Adipocyte (in vitro differentiated cells): Measurements from ENCODE around the gene BCAR3.

Source experiments
- DNase-seq: peaks from one replicate; pipeline ENCODE4 v3.0.0-alpha.2; 2015; ENCODE audit warnings: low read depth
- H3K27me3 ChIP-seq: replicated peaks from 2 replicates; pipeline ENCODE4 v1.7.0; 2013; ENCODE audit warnings: mild to moderate bottlenecking, low read length, moderate library complexity; ENCODE audit not compliant: control insufficient read depth, insufficient read depth
- H3K36me3 ChIP-seq: 2 replicates; pipeline ENCODE4 v1.7.0; 2013; ENCODE audit warnings: low read length, mild to moderate bottlenecking, moderate library complexity; ENCODE audit not compliant: control insufficient read depth, insufficient read depth, severe bottlenecking
- H3K4me1 ChIP-seq: 2 replicates; pipeline ENCODE4 v1.7.0; 2013; ENCODE audit warnings: mild to moderate bottlenecking, low read length, moderate library complexity; ENCODE audit not compliant: control insufficient read depth, insufficient read depth
- H3K4me3 ChIP-seq: 2 replicates; pipeline ENCODE4 v1.7.0; 2013; ENCODE audit warnings: mild to moderate bottlenecking, low read length, moderate library complexity
- H3K9ac ChIP-seq: 2 replicates; pipeline ENCODE4 v1.7.0; 2013; ENCODE audit warnings: mild to moderate bottlenecking, low read length, moderate library complexity
- H3K9me3 ChIP-seq: 2 replicates; pipeline ENCODE4 v1.7.0; 2013; ENCODE audit warnings: mild to moderate bottlenecking, low read length, moderate library complexity; ENCODE audit not compliant: control insufficient read depth

Gene BCAR3

DNA sequence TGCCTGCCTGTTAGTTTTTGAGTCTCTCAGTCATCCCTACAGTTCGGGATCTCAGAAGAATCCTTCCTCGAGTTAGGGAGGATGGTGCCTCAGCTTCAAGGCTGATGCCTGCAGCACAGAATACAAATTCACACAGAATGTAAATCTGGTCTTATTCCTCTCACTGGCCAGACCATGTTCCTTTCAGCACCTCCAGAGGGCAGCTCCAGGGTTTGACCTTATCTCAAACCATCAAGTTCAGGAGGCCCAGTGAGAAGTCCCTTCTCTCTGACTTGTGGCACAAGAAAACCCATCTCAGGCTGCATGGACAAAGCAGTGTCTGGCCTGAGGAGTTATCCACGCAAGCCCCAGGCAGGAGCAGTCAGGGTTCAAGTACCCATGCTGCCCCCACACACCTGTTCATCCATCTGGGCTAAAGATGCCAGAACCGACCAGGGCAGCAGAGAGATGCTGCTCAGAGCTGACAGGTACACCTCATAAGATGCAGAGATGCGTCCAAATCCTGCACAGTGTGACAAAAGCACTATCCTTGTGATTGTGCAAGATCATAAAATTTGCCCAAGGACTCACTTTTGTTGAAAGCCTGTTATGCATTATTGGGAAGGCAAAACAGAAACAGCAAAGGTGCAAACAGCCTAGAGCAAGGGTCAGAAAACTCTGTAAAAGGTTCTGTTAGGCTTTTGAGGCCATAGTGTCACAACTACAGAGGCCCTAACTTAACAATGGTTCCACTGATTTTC is 49.8 kb downstream of the BCAR3 start:
- Histone ChIP-seq H3K36me3 (peaks cover 31% of the 10 kb centered on the region), H3K9me3 (no peaks in the 10 kb centered on the region), H3K27me3 (no peaks in the 10 kb centered on the region), H3K9ac (no peak overlapping the region), H3K4me1 (peaks cover 27% of the 10 kb centered on the region), H3K4me3 (no peak overlapping the region)
- peak; percentile 24 for DNase-seq

DNA sequence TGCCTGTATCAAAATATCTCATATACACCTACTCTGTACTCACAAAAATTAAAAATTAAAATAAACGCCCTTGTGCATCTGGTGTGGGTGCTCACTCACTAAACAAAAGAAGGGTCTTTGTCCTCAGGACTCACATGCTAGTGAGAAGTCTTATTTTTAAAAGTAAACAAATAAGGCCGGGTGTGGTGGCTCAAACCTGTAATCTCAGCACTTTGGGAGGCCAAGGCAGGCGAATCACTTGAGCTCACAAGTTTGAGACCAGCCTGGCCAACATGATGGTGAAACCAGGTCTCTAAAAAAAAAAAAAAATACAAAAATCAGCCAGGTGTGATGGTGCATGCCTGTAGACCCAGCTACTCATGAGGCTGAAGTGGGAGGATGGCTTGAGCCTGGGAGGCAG is 51.5 kb downstream of the BCAR3 start:
- Histone ChIP-seq H3K4me1 (peaks cover 33% of the 10 kb centered on the region), H3K27me3 (no peaks in the 10 kb centered on the region), H3K4me3 (no peak overlapping the region), H3K9me3 (no peaks in the 10 kb centered on the region), H3K36me3 (peaks cover 16% of the 10 kb centered on the region), H3K9ac (peak overlapping the region; percentile 16)
- no peak for DNase-seq

- H3K4me3 ChIP-seq = no peak overlapping the region
- H3K9me3 ChIP-seq = no peaks in the 10 kb centered on the region
- H3K4me1 ChIP-seq = peaks cover 38% of the 10 kb centered on the region
Observed at GRCh38 chr1:93629101-93630059, 52.3 kb downstream of the BCAR3 start.

GRCh38 chr1:93628681-93629080 is 53.0 kb downstream of the BCAR3 start:
- Histone ChIP-seq H3K4me1 (peaks cover 45% of the 10 kb centered on the region), H3K36me3 (peaks cover 11% of the 10 kb centered on the region), H3K27me3 (no peaks in the 10 kb centered on the region), H3K9me3 (no peaks in the 10 kb centered on the region), H3K9ac (peak overlapping the region; percentile 16), H3K4me3 (no peak overlapping the region)
- DNase-seq = no peak

More at GRCh38 chr1:93629101-93630059, 52.3 kb downstream of the BCAR3 start:
- no peaks in the 10 kb centered on the region for H3K27me3 ChIP-seq
- peaks cover 11% of the 10 kb centered on the region for H3K36me3 ChIP-seq
- peak overlapping the region; percentile 16 for H3K9ac ChIP-seq
- DNase-seq = peak; percentile 91

GRCh38 chr1:93625582-93626327 is 55.9 kb downstream of the BCAR3 start:
- no peak overlapping the region for H3K9ac ChIP-seq
- no peaks in the 10 kb centered on the region for H3K9me3 ChIP-seq
- DNase-seq = peak; percentile 62
- H3K36me3 ChIP-seq = no peaks in the 10 kb centered on the region
- H3K4me3 ChIP-seq = no peak overlapping the region
- no peaks in the 10 kb centered on the region for H3K27me3 ChIP-seq
- H3K4me1 ChIP-seq = peaks cover 69% of the 10 kb centered on the region

- Histone ChIP-seq H3K4me3 (no peak overlapping the region), H3K9me3 (no peaks in the 10 kb centered on the region), H3K4me1 (peaks cover 54% of the 10 kb centered on the region), H3K27me3 (no peaks in the 10 kb centered on the region), H3K9ac (no peak overlapping the region), H3K36me3 (no peaks in the 10 kb centered on the region)
- peak; percentile 74 for DNase-seq
Observed at GRCh38 chr1:93623875-93624274, 57.8 kb downstream of the BCAR3 start.

DNA sequence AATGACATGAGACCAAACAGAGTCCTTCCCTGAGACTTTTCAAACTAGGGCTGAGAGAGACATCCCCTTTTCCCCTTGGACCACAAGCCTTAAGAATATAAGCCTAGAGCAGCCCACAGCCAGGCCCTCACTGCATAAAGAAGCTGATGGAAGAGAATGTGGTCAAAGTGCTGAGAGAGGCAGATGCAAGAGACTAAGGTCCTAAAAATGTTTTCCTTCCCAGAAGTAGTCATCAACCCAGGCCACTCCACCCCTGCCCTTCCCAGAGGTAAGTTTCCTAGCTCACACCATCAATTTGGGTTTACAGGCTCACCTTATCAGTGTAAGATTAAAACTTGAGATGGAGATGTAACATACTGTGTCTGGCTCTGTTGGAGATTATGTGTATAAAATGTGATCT is 58.2 kb downstream of the BCAR3 start:
- DNase-seq = no peak

DNA sequence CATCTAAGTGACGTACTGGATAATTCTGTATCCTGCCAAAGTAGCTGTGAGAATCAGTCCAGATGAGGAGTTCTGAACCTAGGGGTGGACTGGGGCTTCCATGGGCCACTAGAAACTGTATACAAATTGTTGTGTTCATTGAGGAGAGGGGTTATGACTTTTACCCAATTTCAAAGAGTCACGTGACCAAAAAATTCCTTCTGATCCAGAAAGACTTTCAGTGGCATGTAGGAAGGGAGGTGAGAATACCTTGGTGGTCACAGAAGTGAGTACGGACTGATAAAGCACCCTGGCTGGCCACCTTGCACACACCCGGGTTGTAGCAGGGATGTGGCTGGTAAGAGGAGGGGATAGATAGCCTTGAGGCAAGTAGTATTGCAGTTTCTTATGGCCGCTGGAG is 60.4 kb downstream of the BCAR3 start:
- Histone ChIP-seq H3K4me3 (no peak overlapping the region), H3K9ac (no peak overlapping the region), H3K4me1 (peaks cover 72% of the 10 kb centered on the region), H3K9me3 (no peaks in the 10 kb centered on the region), H3K36me3 (no peaks in the 10 kb centered on the region), H3K27me3 (no peaks in the 10 kb centered on the region)
- no peak for DNase-seq

More for the DNA sequence above, 58.2 kb downstream of the BCAR3 start:
- H3K4me1 ChIP-seq = peaks cover 52% of the 10 kb centered on the region
- no peaks in the 10 kb centered on the region for H3K9me3 ChIP-seq
- H3K9ac ChIP-seq = no peak overlapping the region
- no peaks in the 10 kb centered on the region for H3K36me3 ChIP-seq
- H3K4me3 ChIP-seq = no peak overlapping the region
- H3K27me3 ChIP-seq = no peaks in the 10 kb centered on the region

DNA sequence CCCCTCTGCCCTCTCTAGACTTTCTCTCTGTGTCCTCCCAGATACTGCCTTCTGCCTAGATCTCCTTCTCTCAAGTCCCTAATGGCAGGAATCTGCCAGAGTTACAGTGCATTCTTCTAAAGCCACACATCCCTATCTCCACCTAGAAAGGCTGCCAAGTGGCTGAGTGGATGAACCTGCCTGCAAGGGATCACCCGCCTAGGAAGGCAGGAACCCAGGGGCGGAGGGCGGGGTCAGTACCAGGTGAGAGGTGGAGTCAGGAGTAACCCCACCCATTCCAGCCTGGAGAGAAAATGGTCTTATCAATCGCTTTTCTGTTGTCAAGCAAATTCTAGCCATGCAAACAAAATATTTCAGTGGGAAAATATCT is 60.8 kb downstream of the BCAR3 start:
- Histone ChIP-seq H3K4me1 (peaks cover 74% of the 10 kb centered on the region), H3K27me3 (no peaks in the 10 kb centered on the region), H3K36me3 (no peaks in the 10 kb centered on the region), H3K9ac (no peak overlapping the region), H3K4me3 (no peak overlapping the region), H3K9me3 (no peaks in the 10 kb centered on the region)
- DNase-seq = no peak

DNA sequence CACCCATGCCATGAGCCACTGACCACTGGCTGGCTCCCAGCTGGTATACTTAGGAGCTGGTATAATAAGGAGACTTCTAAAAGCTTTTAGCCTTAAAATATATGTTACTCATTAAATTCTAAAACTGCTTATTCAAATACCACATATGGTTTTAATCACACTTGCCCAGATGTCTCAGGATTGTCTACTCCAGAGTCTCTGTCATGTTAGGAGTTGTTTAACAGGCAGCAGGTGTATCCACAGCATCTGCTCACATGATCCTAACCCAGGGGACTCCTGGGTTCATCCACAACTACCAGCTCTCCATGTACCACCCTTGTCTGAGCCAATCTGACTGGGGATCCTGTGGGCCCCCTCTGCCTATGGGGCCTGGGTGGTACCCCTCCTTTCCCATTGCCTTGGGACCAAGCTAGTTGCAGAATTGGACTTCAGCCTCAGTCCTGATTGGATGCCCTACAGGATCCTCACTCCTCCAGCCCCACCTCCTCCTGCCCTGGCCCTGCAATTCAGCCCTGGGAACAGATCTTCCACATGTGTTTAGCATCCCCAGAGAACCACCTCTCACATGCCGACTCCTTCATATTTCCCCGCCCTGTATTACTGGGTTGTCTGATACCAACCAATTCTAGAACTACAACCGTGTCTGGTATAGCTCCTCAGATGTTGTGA is 61.3 kb downstream of the BCAR3 start:
- H3K4me3 ChIP-seq = no peak overlapping the region
- no peaks in the 10 kb centered on the region for H3K9me3 ChIP-seq
- H3K4me1 ChIP-seq = peaks cover 78% of the 10 kb centered on the region
- H3K9ac ChIP-seq = no peak overlapping the region
- H3K36me3 ChIP-seq = no peaks in the 10 kb centered on the region
- DNase-seq = peak; percentile 62
- H3K27me3 ChIP-seq = no peaks in the 10 kb centered on the region
